GM06990 (cell line): ENCODE results near the gene LMNTD1.
"Not testable (repeated sequence)": the region's sequence is repeated elsewhere in the genome, so short reads cannot be mapped to it uniquely, and the experiment has no call there.

Experiments used
- DNase-seq: peaks from one replicate; pipeline ENCODE4 v3.0.0-alpha.2; 2011; ENCODE audit not compliant: insufficient read length; ENCODE audit errors: extremely low read depth
- H3K27me3 ChIP-seq: replicated peaks from 2 replicates; pipeline ENCODE4 v1.6.0; 2011; ENCODE audit warnings: low read length; ENCODE audit not compliant: control insufficient read depth, insufficient read depth
- H3K36me3 ChIP-seq: 2 replicates; pipeline ENCODE4 v1.5.1; 2011; ENCODE audit warnings: low read length; ENCODE audit not compliant: control insufficient read depth, insufficient read depth
- H3K4me3 ChIP-seq: replicated peaks from 2 replicates; pipeline ENCODE4 v1.5.1; 2011; ENCODE audit warnings: low read depth, mild to moderate bottlenecking, control low read depth, low read length
- CTCF ChIP-seq: IDR thresholded peaks from 2 replicates; pipeline ENCODE4 v1.5.1; 2011; ENCODE audit warnings: low read length, control low read depth, mild to moderate bottlenecking, inconsistent platforms; ENCODE audit not compliant: insufficient read depth, poor library complexity, severe bottlenecking

Gene LMNTD1

GRCh38 chr12:25434515-25434914 is 118.6 kb downstream of the LMNTD1 start:
- no peak for TF ChIP-seq CTCF

GRCh38 chr12:25433581-25434325 is 119.3 kb downstream of the LMNTD1 start:
- H3K4me3 ChIP-seq: no peak overlapping the region
- DNase-seq: no peak
- H3K27me3 ChIP-seq: no peaks in the 10 kb centered on the region

More at GRCh38 chr12:25434515-25434914, 118.6 kb downstream of the LMNTD1 start:
- H3K36me3 ChIP-seq: no peaks in the 10 kb centered on the region
- no peaks in the 10 kb centered on the region for H3K27me3 ChIP-seq
- no peak for DNase-seq
- H3K4me3 ChIP-seq: no peak overlapping the region

GRCh38 chr12:25433024-25433423 is 120.1 kb downstream of the LMNTD1 start:
- no peak for DNase-seq
- no peak overlapping the region for H3K4me3 ChIP-seq
- TF ChIP-seq CTCF: no peak

More at GRCh38 chr12:25433581-25434325, 119.3 kb downstream of the LMNTD1 start:
- no peaks in the 10 kb centered on the region for H3K36me3 ChIP-seq
- no peak for TF ChIP-seq CTCF

GRCh38 chr12:25427337-25428249 is 125.5 kb downstream of the LMNTD1 start:
- no peak for DNase-seq
- H3K27me3 ChIP-seq: no peaks in the 10 kb centered on the region
- no peak for TF ChIP-seq CTCF
- H3K36me3 ChIP-seq: no peaks in the 10 kb centered on the region
- H3K4me3 ChIP-seq: no peak overlapping the region

More at GRCh38 chr12:25433024-25433423, 120.1 kb downstream of the LMNTD1 start:
- Histone ChIP-seq H3K27me3 (no peaks in the 10 kb centered on the region), H3K36me3 (no peaks in the 10 kb centered on the region)

- not testable (repeated sequence) for H3K27me3 ChIP-seq, H3K4me3 ChIP-seq, DNase-seq, H3K36me3 ChIP-seq
Observed at GRCh38 chr12:25426821-25427220, 126.3 kb downstream of the LMNTD1 start.
